ENCODE measurements around the gene CNPY1.

- TF ChIP-seq CTCF (IDR thresholded peaks at IDR 0.05): no peak
- TF ChIP-seq POLR2A (IDR thresholded peaks at IDR 0.05; ENCODE audit: low read length): no peak
- no peak for TF ChIP-seq HOXA7 (CRISPR knock-in tag; IDR thresholded peaks at IDR 0.05)
- TF ChIP-seq RNF2 (IDR thresholded peaks at IDR 0.05; ENCODE audit: borderline replicate concordance, low read depth): no peak
- TF ChIP-seq HDAC2 (IDR thresholded peaks at IDR 0.05): no peak
- TF ChIP-seq, protein P1, sequence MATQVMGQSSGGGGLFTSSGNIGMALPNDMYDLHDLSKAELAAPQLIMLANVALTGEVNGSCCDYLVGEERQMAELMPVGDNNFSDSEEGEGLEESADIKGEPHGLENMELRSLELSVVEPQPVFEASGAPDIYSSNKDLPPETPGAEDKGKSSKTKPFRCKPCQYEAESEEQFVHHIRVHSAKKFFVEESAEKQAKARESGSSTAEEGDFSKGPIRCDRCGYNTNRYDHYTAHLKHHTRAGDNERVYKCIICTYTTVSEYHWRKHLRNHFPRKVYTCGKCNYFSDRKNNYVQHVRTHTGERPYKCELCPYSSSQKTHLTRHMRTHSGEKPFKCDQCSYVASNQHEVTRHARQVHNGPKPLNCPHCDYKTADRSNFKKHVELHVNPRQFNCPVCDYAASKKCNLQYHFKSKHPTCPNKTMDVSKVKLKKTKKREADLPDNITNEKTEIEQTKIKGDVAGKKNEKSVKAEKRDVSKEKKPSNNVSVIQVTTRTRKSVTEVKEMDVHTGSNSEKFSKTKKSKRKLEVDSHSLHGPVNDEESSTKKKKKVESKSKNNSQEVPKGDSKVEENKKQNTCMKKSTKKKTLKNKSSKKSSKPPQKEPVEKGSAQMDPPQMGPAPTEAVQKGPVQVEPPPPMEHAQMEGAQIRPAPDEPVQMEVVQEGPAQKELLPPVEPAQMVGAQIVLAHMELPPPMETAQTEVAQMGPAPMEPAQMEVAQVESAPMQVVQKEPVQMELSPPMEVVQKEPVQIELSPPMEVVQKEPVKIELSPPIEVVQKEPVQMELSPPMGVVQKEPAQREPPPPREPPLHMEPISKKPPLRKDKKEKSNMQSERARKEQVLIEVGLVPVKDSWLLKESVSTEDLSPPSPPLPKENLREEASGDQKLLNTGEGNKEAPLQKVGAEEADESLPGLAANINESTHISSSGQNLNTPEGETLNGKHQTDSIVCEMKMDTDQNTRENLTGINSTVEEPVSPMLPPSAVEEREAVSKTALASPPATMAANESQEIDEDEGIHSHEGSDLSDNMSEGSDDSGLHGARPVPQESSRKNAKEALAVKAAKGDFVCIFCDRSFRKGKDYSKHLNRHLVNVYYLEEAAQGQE (IDR thresholded peaks at IDR 0.05): no peak
- TF ChIP-seq ZFP36 (IDR thresholded peaks at IDR 0.05; ENCODE audit: borderline replicate concordance, partially characterized antibody): no peak
- no peak for TF ChIP-seq CEBPB (IDR thresholded peaks at IDR 0.05)
- no peak for TF ChIP-seq MYC (IDR thresholded peaks at IDR 0.05; ENCODE audit: borderline replicate concordance, low read length)
These were observed 49.0 kb downstream of the CNPY1 start for GRCh38 chr7:155497149-155497901.
